ENCODE measurements around the gene TCERG1L.

The TCERG1L gene

GRCh38 chr10:131316321-131317075 lies 5.0 kb upstream of the TCERG1L start:
- no peak for DNase-seq (ENCODE audit: low read depth, low spot score)

DNA sequence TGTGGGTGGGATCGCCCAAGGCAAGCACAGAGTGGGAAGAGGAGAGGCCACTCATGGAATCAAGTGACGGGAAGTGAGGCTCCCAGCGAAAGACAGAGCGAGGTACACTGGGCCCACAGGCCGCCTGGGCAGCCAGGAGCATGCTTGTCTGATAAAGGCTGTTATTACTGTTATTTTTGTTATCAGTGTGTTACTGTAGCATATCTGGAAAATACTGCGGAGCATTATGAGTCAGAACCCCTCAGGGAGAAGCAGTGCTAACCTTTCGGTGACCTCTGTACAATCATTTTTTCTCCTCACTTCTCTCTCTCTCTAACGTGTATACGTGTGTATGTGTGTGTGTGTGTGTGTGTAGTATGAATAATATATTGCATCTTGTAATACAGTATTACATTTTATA lies 3.8 kb upstream of the TCERG1L start:
- no peak for DNase-seq (ENCODE audit: low read depth, low spot score)

- DNase-seq (ENCODE audit: low read depth, low spot score) = no peak
Observed at GRCh38 chr10:131314799-131315198, 3.3 kb upstream of the TCERG1L start.

DNA sequence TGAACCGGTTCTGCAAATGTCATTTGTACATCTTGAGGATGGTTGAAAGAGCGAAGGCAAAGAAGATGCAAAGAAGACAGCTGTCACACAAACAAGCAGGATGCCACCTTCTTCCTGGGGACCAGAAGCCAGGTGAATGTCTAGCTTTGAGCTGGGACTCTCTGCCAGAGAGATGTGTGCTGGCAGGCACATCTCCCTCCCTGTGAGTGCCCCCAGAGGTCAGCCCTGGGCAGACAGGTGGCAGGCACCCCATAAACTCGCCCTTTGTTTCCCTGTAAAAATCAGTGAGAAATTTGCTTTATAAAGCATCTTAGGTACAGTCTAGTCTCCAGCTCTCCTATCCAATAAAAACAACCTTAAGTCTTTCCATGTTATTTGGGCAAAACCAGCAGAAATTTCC lies 2.6 kb upstream of the TCERG1L start:
- no peak for DNase-seq (ENCODE audit: low read depth, low spot score)

DNA sequence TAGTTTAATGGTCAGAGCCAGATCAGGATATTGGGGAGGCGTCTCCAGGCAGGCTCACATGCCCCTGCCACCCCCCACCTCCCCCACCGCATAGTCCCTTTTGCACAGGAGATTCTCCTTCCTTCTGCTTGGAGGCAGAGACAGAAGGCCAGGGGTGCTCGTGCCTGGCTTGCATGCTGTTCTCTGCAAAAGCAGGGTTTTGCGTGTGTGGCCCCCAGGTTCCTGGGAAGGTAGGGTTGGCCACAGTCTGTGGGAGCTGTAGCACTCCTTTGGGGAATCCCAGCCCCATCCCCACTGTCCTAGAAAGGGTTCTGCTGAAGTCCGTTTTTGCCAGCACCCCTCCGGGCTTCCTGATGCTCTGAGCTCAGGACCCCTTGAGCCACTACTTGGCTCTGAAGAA lies 1.9 kb upstream of the TCERG1L start:
- no peak for DNase-seq (ENCODE audit: low read depth, low spot score)

GRCh38 chr10:131312478-131312836 lies 936 bp upstream of the TCERG1L start:
- no peak for DNase-seq (ENCODE audit: low read depth, low spot score)

DNA sequence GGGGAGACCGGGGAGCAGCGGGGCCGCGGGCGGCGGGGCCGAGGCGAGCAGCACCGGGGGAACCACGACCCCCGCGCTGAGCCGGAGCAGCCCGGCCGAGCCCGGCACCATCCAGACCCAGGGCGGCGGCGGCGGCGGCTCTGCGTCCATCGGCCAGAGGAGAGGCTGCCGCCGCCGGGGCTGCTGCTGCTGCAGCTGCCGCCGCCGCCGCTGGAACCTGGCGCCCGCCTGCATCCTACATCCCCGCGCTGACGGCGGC lies 190 bp downstream of the TCERG1L start:
- DNase-seq (ENCODE audit: low read depth, low spot score) = no peak

GRCh38 chr10:131310551-131311401 lies 745 bp downstream of the TCERG1L start:
- no peak for DNase-seq (ENCODE audit: low read depth, low spot score)

DNA sequence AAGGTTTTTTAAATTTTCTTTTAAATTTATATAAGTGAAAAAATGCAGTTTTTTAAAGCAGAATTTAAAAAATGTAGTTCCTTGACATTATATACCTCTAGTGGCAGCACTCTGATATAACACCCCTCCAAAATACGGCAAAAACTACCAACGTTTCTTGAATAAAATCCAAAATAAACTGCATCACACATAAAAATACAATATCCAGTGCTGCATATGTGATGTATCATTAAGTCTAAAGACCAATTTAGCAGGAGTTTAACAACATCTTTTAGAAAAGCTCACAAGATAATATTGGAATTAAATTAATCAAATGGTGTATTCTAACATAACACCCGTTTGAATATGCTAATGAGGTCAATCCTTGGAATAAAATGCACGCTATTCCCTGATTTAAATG lies 1.4 kb downstream of the TCERG1L start:
- DNase-seq (ENCODE audit: low read depth, low spot score) = no peak

GRCh38 chr10:131300508-131300907 lies 11.0 kb downstream of the TCERG1L start:
- no peak for DNase-seq (ENCODE audit: low read depth, low spot score)

GRCh38 chr10:131290781-131291180 lies 20.7 kb downstream of the TCERG1L start:
- DNase-seq (ENCODE audit: low read depth, low spot score) = no peak

GRCh38 chr10:131288648-131289047 lies 22.9 kb downstream of the TCERG1L start:
- no peak for DNase-seq (ENCODE audit: low read depth, low spot score)

GRCh38 chr10:131282961-131283360 lies 28.6 kb downstream of the TCERG1L start:
- no peak for DNase-seq (ENCODE audit: low read depth, low spot score)

DNA sequence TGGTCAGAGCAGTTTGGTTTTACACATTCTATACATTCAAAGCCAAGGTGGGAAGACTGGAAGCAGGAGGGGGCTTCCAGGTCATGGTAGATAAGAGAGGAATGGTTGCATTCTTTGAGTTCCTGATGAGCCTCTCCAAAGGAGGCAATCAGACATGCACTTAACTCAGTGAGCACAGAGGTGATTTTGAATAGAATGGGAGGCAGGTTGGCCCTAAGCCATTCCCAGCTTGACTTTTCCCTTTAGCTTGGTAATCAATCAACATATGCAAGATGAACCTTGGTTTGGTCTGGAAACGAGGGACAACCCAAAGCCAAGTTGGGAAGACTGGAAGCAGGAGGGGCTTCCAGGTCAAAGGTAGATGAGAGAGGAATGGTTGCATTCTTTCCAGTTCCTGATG lies 31.4 kb downstream of the TCERG1L start:
- DNase-seq (ENCODE audit: low read depth, low spot score) = no peak

DNA sequence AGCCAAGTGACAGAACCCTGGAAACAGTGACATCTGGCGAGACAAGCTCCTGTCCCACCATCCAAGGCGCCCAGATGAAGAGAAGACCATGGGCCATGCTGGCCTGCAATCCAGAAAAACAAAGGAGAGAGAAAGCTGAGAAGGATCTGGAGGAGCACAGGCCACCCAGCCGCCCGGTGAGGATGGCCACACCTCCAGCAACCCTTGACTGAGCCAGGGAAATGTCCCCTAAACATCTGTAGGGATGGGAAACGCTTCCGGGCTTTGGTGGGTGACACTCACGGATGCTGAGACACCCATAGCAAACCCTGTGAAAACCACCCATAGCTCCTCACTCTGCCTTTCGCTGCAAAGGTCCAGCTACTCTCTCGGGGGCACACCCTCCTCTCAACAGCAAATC lies 32.0 kb downstream of the TCERG1L start:
- no peak for DNase-seq (ENCODE audit: low read depth, low spot score)

DNA sequence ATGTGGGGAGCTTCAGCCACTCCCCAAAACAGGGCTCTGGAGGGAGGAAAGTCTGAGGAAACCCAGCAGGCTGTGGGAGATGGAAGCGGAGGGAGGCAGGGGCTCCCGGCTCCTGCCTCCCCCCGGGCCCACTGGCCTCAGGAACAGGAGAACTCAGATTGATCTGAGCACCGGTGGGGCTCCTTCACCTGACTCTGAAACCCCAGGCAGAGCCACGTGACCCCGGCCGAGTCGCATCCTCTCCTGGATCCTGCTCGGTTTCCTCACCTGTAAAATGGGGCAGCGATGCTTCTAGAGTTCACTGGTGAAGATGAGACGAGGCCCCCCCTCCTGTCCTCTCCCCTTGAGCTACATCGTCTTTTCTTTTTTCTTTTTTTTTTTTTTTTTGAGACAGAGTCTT lies 33.6 kb downstream of the TCERG1L start:
- no peak for DNase-seq (ENCODE audit: low read depth, low spot score)

DNA sequence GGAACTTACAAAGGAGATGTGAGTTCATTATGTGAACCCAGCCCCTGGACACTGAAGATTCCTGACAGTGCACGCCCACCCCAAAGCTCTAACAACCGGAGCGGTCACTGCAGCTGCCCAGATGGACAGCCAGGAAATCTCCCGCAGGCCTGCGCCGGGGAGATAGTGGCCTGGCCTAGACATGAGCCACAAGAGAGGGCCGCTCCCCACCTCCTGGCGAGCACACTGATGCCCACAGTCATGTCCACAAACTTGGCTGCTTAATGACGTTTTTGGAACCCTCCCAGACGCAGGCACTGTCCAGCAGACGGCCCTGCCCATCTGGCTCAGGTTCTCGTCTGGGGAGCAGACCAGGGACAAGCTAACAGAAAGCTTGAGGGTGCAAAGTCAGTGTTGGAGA lies 34.2 kb downstream of the TCERG1L start:
- DNase-seq (ENCODE audit: low read depth, low spot score) = no peak

- no peak for DNase-seq (ENCODE audit: low read depth, low spot score)
Observed at GRCh38 chr10:131275691-131276090, 35.8 kb downstream of the TCERG1L start.

GRCh38 chr10:131274883-131275282 lies 36.6 kb downstream of the TCERG1L start:
- DNase-seq (ENCODE audit: low read depth, low spot score) = no peak

GRCh38 chr10:131274133-131274880 lies 37.2 kb downstream of the TCERG1L start:
- DNase-seq (ENCODE audit: low read depth, low spot score) = no peak

DNA sequence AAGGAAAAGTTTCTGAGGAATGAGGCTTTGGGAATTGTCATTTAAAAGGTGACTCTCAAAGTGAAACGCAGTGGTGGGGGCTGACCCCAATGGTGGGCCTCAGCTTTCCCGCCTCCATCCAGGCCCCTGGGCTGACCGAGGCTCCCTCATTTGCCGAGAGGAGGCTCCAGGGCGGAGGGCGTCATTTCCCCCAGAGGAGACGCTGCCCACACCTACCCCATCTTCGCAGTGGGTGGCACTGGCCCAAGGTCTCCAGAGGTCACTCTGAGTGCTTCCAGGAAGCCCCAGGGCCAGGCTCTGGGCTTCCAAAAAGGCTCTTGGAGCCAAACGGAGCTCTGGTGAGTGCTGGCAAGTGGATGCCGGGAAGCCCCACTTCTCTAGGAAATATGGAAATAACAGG lies 38.0 kb downstream of the TCERG1L start:
- no peak for DNase-seq (ENCODE audit: low read depth, low spot score)

DNA sequence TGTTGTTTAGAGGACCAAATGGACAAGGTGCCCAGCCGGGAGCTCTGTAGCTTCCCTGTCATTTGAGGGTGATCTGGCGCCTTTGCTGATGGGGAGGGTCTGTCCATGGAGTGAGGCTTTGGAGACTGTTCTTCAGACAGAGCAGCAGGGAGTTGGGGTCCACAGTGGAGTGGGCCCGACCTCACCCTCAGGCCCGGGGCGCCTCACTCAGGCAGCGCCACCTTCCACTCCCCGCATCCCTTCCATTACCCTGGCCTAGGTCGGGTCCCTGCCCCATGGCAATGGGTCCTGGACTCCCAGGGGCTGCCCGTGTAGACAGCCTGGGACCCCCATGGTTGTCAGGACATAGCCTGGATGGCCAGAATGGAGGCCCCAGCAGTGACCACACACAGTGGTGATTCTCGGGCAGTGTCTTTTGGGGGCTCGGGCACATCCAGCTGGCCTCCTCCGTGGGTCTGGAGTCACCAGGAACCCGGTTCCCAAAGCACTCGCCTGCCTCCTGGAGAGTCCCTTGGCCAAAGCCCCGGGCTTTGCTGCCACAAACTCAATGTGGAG lies 38.5 kb downstream of the TCERG1L start:
- DNase-seq (ENCODE audit: low read depth, low spot score) = no peak

All from iPS DF 19.7 (cell line).